Endothelial cell of umbilical vein (primary cell): ENCODE data around the gene LGI2. TPM values are rescaled to one million over a fixed set of nuclear protein-coding genes. Genes with fewer than 3 reads are reported as not detected.

Experiments
- polyA plus RNA-seq, 4 experiments: library from polyadenylated mRNA; depleted of rRNA in 3 of 4; stranded (reverse) in 3 of 4; unstranded in 1 of 4; fragments of >200 nt; gene quantifications; 2 replicates each; pipeline versions ENCODE4 v1.2.1 to v1.2.3, GENCODE V29; 2011 to 2012; ENCODE audit warnings: missing spikeins in 1 of 4
- total RNA-seq: library from RNA; stranded (reverse); gene quantifications from 2 replicates; pipeline ENCODE4 v1.2.3, GENCODE V29; 2021

The LGI2 gene
- total and polyA plus RNA-seq, 2 donors (not counting 3 experiments of a cell fraction or from before 2014, with no cell fraction given): not detected

Other genes starting within 250 kb of the LGI2 start
- not detected in 2 replicates for gene SOD3, start 235.4 kb downstream of the LGI2 start, total RNA-seq
- not detected in 2 replicates for gene SOD3, start 235.4 kb downstream of the LGI2 start, polyA plus RNA-seq
- 11.3 and 12.5 TPM in 2 replicates for gene CCDC149, start 117.9 kb downstream of the LGI2 start, total RNA-seq
- gene CCDC149, start 117.9 kb downstream of the LGI2 start, polyA plus RNA-seq: 3.4 and 7.8 TPM in 2 replicates
- gene SEPSECS, start 129.5 kb upstream of the LGI2 start, total RNA-seq: 5.8 and 8.3 TPM in 2 replicates
- 2.2 and 2.8 TPM in 2 replicates for gene SEPSECS, start 129.5 kb upstream of the LGI2 start, polyA plus RNA-seq
- gene PI4K2B, start 203.1 kb upstream of the LGI2 start, total RNA-seq: 17.9 and 19.3 TPM in 2 replicates
- gene PI4K2B, start 203.1 kb upstream of the LGI2 start, polyA plus RNA-seq: 2.8 and 3.5 TPM in 2 replicates